ENCODE results near the gene TNC.
"Not testable (repeated sequence)": the region's sequence is repeated elsewhere in the genome, so short reads cannot be mapped to it uniquely, and the experiment has no call there.

The TNC gene

GRCh38 chr9:115133649-115134048, 15.7 kb upstream of the TNC start:
- DNase-seq: peak; percentile 77

- DNase-seq: no peak
These were observed 14.7 kb upstream of the TNC start for GRCh38 chr9:115132648-115133047.

GRCh38 chr9:115130176-115130575, 12.2 kb upstream of the TNC start:
- DNase-seq: no peak

GRCh38 chr9:115128726-115129125, 10.8 kb upstream of the TNC start:
- DNase-seq: not testable (repeated sequence)

GRCh38 chr9:115127191-115127817, 9.3 kb upstream of the TNC start:
- peak; percentile 66 for DNase-seq

GRCh38 chr9:115126404-115126803, 8.4 kb upstream of the TNC start:
- peak; percentile 53 for DNase-seq

GRCh38 chr9:115122937-115123336, 5.0 kb upstream of the TNC start:
- DNase-seq: no peak

GRCh38 chr9:115121181-115121580, 3.2 kb upstream of the TNC start:
- peak; percentile 61 for DNase-seq

GRCh38 chr9:115118879-115119218, 892 bp upstream of the TNC start:
- peak; percentile 98 for DNase-seq

- DNase-seq: no peak
These were observed 1.3 kb downstream of the TNC start for GRCh38 chr9:115116421-115117284.

GRCh38 chr9:115115924-115116323, 2.0 kb downstream of the TNC start:
- peak; percentile 86 for DNase-seq

GRCh38 chr9:115115117-115115880, 2.7 kb downstream of the TNC start:
- DNase-seq: peak; percentile 86

GRCh38 chr9:115114546-115114945, 3.4 kb downstream of the TNC start:
- DNase-seq: peak; percentile 52

GRCh38 chr9:115114084-115114483, 3.9 kb downstream of the TNC start:
- DNase-seq: no peak

- DNase-seq: no peak
These were observed 6.1 kb downstream of the TNC start for GRCh38 chr9:115111874-115112273.

- DNase-seq: peak; percentile 82
These were observed 8.5 kb downstream of the TNC start for GRCh38 chr9:115109486-115109885.

GRCh38 chr9:115107701-115108100, 10.3 kb downstream of the TNC start:
- peak; percentile 68 for DNase-seq

- peak; percentile 74 for DNase-seq
These were observed 11.3 kb downstream of the TNC start for GRCh38 chr9:115106642-115107041.

- no peak for DNase-seq
These were observed 12.0 kb downstream of the TNC start for GRCh38 chr9:115106001-115106400.

- DNase-seq: peak; percentile 83
These were observed 13.0 kb downstream of the TNC start for GRCh38 chr9:115104908-115105307.

GRCh38 chr9:115103746-115104477, 14.0 kb downstream of the TNC start:
- DNase-seq: no peak

GRCh38 chr9:115099901-115100300, 18.1 kb downstream of the TNC start:
- DNase-seq: no peak

All from EL (cell line).